Activated naive CD4-positive, alpha-beta T cell (primary cell): ENCODE measurements around the gene OPRL1.
A peak's percentile ranks its signal among the peaks of the same experiment; 100 is the strongest.

ENCODE experiments used
- DNase-seq, 4 experiments: peaks; one replicate each; lab custom pipeline; 2025; lab: John Stamatoyannopoulos, UW

OPRL1 gene

GRCh38 chr20:64042054-64042781, 37.7 kb upstream of the OPRL1 start:
- peak in 1 of 4 experiments; percentile 24 for DNase-seq

- DNase-seq = no peak
These were observed 36.1 kb upstream of the OPRL1 start for GRCh38 chr20:64043768-64044167.

DNA sequence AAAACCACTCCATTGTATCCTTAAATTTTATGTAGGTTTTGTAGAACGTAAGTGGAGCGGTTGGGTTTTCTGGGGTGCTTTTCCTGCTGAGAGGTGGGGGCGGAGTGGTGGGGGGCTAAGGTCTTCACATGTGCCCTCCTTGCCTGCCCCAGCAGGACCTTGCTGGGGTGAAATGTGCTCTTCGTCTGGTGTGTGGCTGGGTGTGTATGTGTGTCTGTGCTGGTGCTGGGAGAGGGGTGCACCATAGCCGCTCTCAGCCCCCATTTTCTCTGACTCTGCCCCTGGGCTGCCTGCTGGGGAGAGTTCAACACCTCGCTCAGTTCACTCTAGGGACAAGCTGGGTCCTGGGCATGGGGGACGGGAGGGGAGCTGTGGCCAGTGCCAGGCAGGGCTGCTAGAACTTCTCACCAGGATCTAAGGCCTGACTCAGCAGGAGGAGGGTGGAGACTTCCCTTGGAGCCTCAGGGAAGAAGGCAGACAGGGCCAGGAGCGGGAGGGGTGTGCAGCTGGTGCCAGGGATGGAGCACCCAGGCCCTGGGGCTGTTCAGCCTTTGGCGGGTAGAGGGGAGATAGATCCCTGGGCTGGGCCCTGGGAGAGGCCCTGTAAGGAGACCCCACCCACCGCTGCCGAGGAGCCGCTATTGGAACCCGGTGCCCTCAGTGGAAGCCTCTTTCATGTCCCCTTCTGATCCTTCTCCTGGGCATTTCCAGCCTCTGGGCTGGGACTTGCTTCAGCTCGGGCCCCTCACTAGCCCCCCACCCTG, 35.2 kb upstream of the OPRL1 start:
- DNase-seq = no peak

- DNase-seq = no peak
These were observed 34.4 kb upstream of the OPRL1 start for GRCh38 chr20:64045346-64046011.

DNA sequence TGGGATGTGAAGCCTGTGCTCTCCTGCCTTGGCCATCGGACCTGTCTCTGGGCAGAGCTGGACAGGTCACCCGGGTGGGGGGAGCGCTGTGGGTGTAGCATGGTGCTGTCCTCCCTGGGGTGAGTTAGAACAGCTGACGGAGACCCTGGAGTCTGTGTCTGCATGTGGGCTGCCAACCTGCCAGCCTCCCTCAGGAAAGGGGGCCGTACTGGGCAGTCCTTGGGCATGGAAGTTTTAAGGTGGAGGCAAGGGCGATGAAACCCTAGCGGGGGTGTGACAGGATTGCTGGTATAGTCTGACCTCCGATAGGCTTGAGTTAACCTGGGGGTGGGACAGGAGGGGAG, 32.9 kb upstream of the OPRL1 start:
- no peak for DNase-seq

- no peak for DNase-seq
These were observed 31.9 kb upstream of the OPRL1 start for GRCh38 chr20:64047968-64048401.

DNA sequence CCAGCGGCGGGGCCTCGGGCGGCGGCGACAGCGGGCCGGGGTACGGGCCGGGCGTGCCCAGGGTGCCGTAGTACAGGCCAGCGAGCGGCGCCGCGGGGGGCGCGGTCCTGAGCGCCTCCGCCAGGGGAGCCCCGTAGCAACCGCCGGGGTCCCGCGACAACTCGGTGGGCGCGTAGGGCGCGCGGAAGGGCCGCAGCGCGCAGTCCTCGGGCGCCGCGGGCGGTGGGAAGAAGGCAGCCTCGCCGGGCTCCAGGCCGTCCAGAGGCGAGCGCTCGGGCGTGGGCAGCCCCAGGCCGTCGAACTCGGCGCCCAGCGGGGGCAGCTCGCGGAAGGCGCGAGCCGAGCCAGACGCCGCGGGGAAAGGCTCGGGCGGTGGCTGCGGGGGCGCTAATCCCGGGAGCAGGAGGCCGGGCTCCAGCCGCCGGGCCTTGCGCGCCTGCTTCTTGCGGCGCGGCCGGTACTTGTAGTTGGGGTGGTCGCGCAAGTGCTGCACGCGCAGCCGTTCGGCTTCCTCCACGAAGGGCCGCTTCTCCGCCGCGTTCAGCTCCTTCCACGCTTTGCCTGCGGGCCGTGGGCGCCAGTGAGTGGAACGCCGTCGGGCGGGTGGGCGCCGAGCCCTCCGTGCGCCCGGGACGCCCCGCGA, 31.4 kb upstream of the OPRL1 start:
- DNase-seq = no peak

- no peak for DNase-seq
These were observed 30.6 kb upstream of the OPRL1 start, which contains the start of gene SOX18 for GRCh38 chr20:64049060-64049877. Gene SOX18 (minus strand): TSS chr20:64049639. CDS start chr20:64049516, 123 bp downstream.

- no peak for DNase-seq
These were observed 30.0 kb upstream of the OPRL1 start for GRCh38 chr20:64049878-64050260.

DNA sequence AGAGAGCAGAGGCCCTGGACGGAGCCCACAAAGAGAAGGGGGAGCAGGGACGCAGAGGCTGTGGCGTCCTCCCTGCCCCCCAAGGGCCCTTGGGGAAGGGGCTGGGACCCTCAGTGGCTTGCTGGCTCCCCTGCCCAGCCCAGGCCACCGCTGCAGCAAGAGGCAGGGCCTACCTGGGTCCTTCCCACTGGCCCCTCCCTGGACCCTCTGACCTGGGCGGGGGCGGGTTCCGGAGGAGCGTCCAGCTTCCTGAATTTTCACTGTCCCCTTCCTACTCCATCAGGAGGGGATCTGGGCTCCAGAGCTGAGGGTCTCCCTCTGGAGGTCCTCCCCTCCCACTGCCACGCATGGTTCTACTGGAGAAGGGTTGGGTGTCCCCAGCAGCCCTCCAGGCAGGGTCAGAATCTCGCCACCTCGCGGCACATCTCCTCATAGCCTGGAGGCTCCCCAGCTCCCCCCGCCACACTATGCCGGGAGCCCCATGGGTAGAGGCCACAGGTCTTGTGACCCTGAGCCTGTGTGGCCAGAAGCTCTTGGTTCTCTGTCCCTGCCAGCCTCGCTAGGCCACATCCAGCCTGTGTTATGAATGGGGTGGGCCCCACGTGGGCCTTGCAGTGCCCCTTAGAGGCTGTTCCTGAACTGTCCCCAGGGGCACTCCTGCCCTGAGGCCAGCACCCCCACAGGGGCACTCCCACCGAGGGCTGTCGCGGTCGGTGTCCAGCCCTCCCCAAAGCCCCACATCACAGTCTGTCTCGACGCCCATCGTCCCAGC, 29.4 kb upstream of the OPRL1 start:
- no peak for DNase-seq

DNA sequence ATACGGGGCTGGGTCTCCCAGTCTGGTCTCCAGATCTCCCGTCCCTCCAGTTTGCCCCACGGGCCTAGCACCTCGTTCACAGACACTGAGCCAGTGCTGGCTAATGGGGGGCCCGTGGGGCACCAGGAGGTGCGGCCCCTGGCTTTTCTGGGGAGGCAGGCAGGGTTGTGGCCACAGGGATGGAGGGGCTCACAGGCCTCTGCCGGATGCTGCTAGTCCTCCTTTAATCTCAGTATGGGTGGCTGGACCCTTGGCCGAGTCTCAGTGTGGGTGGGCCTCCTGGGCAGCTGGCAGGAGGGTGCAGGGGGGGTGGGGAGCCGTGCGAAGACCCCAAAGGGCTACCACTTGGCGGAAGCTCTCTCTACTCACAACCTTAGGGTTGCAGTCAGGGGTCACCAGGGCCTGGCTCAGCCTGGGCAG, 28.8 kb upstream of the OPRL1 start:
- DNase-seq = no peak

GRCh38 chr20:64051561-64052325, 28.1 kb upstream of the OPRL1 start:
- no peak for DNase-seq

DNA sequence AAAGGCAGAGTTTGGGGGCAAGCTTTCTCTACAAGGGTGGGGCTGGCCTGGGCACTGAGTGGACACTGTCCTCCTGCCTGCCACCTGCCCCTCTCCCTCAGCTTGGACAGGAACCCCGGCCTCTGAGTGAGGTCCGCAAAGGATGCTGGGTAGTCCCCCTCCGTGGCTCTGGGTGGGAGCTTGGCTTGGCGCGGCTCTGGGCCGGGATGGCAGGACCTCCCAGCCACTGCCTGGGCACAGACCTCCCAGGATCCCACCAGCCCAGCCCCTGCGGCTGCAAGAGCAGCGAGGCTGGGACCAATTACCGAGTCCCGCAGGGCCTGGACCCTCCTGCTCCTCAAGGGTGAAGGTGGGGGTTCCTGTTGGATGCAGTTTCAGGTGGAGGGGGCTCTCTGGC, 27.6 kb upstream of the OPRL1 start:
- DNase-seq = no peak

DNA sequence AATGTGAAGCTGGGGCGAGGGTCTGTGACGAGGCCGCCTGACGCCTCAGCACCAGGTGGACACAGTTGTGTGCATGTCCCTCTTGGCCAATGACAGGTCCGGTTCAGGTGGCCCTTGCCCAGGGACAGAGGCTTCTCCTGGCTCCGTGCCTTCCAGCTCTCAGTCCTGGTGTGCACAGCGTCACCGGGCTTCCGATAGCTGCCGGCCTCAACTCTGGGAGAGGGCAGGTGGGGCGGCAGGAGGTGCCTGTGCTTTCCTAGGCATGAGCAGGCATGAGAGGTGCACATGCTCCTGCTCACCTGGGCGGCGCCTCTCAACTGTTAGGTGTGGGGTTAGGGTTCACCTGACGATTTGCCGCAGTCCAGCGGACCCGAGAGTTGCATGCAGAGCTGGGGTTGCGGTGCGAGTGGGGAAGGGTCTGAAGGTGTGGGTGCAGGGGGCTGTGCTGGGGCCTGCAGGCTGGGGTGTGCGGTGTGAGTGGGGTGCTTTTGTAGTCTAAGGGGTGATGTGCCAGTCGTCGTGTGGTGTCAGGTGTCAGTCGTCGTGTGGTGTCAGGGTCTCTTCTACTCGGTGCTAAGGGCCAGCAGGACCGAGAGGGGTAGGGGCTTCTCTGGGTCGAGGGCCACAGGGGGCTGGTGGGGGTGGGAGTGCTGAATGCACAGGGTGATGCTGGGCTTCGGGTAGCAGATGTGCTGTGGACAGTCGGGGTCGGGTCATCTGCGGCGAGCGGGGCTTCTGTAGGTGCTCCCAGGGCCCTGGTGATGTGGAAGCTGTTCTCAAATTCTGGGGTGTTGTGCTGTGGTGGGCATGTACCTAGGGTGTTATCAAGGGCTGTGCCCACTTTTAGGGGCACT, 26.7 kb upstream of the OPRL1 start:
- no peak for DNase-seq

DNA sequence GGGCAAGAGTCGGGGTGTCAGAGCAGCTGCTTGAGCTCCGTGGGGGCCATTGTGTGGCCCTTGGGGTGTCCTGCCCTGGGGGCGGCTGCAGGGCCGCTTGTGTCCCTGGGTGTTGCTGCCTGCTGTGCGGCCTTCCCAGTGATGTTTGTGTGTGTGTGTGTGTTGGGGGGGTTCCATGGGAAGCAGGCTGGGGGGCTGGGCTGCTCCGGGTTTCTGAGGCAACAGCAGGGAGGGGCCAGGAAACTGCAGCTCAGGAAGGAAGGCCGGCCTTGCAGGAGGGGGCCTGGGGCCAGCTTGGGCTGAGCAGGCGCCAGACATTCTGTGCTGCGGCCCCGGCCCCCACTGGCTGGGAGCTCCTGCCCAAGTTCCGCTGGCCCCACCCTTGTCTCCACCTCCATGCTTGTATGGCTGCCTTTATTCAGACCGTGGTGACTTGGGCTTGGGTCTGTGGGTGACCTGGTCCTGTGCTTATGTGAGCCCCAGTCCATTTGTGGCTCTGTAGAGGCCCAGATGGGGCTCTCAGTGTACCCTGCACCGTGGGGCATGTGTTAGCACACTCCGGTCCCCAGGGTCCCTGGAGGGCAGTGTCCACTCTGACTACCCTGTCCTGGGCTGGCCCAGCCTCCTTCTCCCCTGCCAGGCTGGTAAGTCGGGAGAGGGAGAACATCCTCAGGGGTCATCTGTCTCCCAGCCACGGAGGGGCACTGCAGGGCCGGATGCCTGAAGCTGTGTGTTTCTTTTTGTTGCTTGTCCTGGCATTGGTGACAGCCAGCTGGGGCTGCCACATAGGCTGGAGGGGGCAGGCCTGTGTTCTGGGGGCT, 25.8 kb upstream of the OPRL1 start:
- DNase-seq = no peak

DNA sequence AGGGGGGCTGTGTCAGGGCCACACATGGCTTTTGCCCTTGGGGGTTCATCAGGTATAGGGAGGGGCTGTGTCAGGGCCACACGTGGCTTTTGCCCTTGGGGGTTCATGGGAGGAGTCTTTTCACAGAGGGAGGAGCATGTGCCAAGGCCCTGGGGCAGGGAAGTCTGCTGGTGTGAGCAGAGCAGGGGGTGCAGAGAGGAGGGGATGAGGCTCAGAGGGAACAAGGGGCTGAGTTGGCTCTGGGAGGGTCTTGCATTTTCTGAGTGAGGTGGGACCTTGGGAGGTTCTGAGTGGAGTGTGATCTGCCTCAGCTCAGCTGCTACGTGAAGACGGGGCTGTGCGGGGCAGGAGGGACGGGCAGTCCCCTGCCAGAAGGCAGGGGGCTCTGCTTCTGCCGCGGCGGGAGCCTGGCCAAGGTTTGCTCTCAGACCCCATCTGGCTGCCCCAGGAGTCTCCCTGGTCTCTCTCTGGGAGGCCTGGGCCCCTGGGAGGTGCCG, 24.4 kb upstream of the OPRL1 start:
- DNase-seq = no peak

GRCh38 chr20:64055893-64056638, 23.8 kb upstream of the OPRL1 start:
- no peak for DNase-seq

DNA sequence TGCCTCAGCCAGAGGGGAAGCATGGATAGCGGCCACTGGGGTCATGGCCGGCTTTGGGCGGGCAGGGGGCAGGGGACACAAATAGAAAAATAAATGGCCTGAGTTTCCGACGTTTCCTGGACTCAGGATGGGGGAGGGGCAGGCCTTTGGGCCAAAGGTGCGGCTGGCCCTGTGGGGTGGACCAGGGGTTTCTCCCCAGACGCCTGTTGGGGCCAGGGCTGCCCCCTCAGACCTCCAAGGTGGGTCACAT, 23.3 kb upstream of the OPRL1 start:
- no peak for DNase-seq
